TTC549 (cell line): ENCODE measurements around the gene CLDN24.

Experiments used
- FAIRE-seq: peaks from 2 replicates; lab custom pipeline; 2012; peaks lifted over from hg19 to GRCh38; lab: Jason Lieb, UNC

Gene CLDN24

DNA sequence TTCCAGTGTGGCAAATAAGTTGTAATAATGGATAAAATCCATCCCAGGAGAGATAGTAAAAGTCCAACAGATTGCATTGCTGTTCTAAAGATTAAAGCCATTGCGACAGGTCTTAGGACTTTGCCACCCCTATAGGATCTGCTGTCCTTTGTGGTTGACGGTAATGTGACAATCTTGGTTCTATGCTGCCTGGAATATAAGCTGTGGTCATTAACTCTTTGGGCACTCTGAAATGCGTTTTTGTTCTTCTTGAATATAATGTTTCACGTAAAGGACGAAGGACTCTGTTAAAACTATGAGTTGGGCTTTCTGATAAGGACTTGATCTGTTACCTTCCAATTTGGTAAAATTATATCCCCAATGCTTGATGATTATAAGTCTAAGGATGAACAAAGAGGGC lies at the start of gene CLDN24:
Gene CLDN24, minus strand, starts transcription at position 101 of the 400 bp plus-strand sequence. Its CDS starts 0 bp downstream, at position 101.
- no peak for FAIRE-seq

DNA sequence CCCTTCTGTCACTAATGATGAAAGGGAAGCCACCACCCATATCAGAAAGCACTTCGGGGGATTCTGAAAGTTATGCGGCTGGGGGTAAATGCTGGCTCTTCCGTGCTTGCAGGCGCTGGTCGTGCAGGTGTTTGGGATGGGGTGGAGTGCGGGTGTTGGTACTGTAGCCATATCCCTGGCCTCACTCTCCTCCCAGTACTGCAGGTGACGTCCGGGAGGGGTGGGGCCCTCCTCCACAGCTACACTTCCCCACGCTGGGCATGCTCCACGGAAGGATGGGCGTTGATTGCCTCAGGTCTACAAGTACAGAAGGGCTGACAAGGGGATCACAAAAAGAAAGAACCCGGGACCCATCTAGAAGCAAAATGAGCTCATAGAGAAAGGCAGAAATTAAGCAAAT lies 48.6 kb upstream of the CLDN24 start:
- no peak for FAIRE-seq

DNA sequence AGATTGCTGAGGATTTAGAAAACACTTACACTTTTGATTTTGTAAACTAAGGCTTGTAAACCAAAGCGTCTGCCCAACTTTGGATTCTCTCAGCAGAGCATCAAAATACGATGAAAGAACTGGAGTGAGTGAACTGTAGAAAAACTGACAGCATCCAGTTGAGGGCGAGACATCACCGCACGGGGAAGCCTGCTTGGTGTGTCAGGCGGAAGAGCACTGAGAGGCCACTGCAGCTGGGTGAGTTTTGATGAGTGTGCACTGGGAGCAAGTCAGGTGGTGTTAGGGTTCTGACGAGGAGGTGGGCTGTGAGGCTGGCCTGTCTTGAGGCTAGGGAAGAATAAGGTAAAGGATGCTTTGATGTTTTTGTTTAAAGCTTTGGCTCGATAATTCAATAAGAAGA lies 46.8 kb upstream of the CLDN24 start:
- FAIRE-seq = no peak

DNA sequence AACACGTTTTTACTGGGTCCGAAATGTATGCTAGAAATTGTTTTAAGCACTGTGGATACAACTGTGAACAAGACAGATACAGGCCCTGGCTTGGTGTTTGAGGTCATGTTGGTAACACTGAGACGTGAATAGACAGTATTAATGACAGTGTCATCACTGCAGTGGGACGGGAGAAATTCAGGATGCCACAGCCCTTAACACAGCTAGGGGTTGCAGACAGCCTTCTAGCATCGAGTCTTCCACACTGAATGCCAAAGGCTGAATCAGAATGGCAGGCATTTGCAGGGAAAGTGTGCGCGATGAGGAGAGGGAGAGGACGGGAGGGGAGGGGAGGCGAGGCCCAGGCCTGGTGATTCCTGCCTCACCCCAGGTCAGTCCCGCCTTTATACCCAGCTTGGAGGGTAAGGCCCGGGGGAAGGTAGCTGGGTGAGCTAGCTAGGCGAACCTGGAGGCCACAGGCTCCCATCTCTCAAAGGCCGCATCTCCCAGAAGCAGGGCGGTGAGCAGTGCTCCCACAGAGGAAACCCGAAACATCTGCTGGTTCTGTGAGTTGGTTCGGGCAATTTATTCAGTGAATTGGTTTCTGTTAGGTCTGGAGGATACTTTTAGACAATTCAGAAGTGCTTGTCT lies 44.1 kb upstream of the CLDN24 start:
- no peak for FAIRE-seq

DNA sequence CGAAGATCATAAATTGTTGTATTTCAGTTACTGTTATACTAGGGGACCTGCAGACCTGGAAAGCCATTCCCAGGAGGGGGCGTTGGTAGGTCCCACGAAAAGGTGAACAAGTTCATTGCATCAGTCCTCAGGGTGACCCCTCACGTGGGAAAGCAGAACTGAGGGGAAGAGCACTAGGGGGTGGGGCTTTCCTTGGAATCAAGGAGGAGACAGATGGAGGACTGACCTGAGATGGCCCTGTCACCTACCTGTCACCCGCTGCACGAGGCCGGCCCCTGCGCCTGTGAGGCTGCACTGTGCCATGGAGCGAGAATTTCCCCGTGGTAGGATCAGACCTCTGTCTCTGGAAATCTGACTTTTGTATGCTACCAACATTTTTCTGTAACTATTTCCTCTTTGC lies 41.8 kb upstream of the CLDN24 start:
- FAIRE-seq = no peak

DNA sequence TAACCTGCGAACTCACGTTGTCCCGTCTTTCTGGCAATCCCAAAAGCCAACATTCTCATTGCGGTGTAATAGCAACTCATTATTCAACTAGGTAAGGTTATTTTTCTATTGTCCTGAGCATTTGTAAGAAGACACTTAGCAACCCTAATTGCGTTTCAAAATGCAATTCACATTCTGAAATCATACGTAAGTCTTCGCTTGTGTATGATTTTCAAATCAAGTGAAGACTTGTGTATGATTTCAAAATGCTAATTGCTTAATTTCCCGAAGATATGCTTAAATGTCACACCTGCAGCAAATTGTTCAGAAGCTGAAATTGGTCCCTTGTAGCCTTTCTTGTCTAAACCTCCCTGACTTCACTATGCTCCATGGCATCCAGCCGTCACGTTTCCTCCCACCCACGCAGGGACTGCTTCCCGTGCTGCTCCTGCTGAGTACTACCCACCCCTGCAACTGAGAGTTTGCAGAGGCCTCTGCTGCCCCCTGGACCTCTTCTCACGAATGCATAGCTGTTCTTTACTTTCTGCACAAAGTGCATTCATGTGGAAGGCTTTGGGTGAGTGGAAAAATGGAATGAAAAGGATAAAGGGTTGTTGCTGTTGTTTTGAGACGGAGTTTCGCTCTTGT lies 40.8 kb upstream of the CLDN24 start:
- no peak for FAIRE-seq

DNA sequence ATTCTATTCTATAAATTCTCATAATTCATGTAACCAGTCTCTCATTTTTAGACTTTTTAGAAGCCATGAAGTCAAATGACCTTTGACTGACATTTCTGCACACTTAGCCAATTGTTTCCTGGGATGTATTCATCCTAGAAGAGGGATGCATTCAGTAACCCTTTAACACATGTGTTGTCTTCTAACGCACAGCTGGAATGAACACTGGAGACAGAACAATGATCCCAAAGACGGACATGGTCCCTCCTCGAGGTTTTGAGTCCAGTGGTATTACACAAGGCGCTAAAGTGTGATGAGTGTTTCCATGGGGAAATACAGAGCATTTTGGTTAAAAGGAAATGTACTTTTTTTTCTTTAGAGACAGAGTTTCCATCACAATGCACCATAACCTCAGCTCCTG lies 39.8 kb upstream of the CLDN24 start:
- FAIRE-seq = no peak

DNA sequence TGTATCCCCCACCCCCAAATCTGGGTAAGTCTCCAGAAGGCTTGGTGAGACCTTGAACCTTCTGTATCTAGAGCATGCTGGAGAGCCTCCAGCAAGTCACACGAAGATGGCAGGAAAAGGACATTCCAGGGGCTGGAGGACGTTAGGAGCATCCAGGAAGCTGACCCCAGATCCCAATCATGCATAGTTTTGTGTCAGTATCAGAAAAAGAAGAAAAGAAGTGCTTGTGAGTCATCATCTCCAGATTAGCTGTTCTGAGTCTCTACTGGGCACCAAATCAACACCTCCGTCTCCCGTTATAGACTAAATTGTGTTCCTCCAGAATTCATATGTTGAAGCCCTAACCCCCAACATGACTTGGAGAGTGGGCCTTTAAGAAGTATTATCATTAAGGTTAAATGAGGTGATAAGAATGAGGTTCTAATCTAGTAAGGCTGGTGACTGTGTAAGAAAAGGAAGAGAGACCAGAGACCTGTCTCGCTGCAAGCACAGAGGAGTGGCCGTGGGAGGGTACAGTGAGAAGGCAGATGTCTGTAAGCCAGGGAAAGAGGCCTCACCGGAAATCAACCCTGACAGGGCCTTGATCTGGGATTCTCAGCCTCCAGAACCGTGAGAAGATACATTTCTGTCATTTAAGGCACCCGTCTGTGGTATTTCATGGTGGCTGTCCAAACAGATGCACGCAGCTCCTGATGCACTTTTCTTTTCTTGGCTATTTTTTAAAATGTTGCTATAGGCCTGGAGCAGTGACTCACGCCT lies 38.1 kb upstream of the CLDN24 start:
- no peak for FAIRE-seq

DNA sequence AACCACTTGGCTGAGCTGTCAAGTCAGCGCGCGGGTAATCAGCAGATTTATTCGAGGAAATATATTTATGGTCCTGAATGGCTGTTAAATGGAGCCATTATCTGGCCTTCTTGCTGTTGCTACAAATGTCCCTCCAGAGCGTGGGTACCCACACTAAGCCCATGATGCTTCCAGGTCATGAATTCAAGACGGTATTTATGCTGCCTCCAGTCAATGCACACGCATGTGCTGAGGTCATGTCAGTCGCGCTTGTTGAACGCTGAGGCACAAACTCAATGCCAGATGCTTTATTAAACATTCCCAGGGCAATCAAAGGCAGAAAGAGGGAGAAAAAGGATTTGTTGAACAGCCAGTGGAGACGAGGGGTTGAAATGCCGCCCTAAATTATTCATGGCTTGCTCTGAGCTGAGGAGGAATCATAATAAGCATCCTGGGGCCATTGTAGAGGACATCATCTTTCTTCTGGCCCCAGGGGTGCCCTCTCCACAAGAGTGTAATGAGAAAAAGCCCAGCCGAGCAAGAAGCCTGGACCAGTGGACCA lies 36.1 kb upstream of the CLDN24 start:
- no peak for FAIRE-seq

DNA sequence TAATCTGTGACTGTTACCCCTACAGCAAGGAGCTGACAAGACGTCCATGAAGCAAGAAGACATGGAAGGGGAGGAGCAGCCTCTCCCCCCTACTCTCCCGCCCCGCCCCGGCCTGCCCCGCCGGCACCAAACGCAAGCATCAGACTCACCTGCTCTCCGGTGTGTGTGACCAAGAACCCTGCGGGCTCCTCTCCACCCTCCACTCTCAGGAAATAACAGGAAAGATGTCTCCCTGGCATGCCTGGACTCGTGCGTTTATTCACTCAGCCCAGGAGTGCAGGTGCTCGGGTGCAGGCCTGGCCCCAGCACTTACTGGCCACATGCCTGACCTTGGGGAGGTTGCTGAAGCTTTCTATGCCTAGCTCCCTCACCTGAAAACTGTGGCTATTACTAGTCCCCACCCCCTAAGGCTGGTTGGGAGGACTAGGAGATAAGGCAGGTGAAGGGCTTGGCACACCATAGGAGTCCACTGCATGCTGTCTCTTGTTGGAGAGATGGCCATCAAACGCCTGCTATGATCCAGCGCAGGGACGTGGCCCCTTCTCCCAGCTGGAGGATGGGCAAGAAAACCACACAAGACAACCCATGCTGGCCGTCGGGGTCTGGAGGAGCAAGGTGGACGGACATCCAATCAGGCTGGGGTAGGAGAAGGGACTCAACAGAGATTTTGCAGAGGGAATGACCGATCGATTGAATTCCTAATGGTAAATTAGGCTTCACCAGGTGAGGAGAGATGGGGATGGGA lies 34.9 kb upstream of the CLDN24 start:
- FAIRE-seq = no peak

DNA sequence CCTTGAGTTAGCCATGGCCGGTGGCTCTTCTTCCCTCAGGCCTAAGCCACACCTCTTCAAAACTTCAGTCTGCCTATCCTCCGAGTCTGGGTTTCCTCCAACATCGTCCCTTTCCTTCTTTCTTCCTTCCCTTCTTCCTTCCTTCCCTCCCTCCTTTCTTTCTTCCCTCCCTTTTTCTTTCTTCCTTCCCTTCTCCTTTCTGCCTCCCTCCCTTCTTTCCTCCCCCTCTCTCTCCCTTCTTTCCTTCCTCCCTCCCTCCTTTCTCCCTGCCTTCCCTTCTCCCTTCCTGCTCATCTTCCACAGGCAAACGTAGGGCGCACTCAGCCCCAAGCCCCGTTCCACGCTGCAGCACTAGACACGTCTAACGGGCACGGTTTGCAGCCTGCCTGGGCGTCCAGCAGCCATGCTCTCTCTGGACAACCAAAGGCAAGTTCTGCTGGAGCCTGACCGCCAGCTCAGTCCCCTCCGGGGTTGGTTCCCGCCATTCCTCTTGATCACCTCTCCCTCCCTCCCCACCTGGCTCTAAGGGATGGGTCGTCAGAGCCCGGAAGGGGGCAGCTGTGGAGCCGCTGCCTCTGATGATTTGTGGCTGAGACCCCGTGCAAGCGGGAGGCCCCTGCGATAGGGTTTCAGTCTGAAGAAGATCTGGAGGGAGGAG lies 34.1 kb upstream of the CLDN24 start:
- FAIRE-seq = no peak

DNA sequence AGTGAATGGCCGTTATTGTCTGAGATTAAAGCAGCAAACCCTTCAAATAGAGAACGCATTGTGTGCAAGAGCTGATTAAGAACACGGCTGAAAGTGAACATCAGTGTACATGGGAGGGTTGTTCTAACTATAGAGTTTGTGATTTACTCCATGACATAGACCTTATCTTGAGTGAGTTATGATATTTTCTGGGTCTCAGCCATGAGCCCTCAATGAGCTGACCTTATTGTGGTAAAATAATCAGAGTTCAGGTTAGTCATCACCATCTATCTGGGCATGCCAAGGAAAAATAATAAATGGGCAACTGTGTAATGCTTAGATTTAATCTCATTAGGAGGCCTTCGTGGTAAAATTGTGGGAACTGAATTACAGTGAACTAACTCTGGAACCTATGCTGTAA lies 33.2 kb upstream of the CLDN24 start:
- FAIRE-seq = no peak

DNA sequence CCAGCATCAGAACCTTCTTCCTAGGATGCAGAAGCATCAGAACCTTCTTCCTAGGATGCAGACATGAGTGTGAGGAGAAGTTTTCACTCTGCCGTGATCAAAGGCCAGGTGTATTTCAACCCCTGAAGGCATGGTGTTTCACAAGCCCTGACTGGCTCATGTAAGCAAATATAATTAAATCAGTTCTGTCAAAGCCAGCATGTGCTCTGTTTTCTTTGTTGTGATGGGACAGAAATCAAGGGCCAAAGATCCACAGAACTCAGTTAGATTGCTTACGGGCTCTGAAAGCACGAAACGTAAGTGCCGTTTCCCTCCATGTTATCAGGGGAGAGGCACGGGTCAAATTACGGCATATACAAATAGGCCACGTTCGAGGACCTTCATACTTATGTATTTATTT lies 32.0 kb upstream of the CLDN24 start:
- no peak for FAIRE-seq

DNA sequence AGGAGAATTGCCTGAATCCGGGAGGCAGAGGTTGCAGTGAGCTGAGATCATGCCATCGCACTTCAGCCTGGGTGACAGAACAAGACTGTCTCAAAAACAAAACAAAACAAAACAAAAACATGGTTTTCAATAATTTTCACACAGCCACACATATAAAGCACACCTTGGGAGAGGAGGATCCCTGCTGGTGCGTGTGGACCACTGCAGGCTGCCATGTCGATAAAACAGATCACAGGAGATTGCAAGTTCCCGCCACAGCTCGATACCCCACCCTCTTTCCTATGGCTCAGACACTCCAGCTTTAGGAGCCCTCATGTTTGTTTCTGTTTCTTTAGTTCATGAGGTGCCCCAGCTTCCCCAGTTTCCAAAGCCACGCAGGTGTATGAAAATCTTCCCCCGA lies 31.3 kb upstream of the CLDN24 start:
- FAIRE-seq = no peak

DNA sequence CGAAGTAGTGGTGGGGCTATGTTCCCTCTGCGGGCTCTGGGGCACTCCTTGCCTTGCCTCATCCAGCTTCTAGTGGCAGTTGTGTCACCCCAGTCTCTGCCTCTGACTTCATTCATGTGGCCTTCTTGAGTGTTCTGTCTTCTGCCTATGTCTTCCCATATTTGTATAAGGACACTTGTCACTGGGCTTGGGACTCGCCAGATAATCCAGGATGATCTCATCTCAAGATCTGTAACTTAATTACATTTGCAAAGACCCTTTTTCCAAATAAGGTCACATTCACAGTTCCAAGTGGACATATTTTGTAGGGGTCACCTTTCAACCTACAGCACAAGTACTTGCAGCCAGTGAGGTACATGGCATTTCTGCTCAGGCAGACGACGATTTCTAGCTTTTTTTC lies 30.3 kb upstream of the CLDN24 start:
- FAIRE-seq = no peak

DNA sequence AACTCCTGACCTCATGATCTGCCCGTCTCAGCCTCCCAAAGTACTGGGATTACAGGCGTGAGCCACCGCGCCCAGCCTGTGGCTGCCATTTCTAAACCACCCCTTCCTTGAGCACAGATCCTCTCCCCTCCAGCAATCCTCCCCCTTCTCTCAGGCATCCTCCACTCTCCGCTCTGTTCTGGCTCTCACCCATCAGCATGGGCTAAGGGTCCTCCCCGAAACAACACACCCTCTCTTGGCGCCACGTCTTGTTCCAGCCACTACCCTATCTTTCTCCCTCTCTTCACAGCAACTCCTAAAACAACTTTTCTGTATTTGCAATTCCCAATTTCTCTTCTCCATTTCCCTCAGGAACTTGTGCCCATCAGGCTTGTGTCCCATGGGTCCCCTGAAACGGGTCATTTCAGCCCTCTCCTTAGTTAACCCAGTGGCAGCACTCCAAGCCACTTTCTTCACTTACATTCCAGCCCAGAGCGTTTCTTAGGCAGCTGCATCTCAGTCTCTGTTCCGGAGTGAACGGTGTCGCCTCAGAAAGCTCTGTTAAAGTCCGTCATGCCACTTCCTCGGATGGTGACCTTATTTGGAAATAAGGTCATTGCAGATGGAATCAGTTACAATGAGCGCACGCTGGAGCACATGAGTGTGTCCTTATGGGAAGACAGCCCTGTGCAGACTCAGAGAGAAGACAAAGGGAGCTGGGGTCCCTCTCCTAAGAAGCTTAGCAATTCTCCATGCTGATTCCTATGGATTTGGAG lies 28.3 kb upstream of the CLDN24 start:
- FAIRE-seq = no peak

DNA sequence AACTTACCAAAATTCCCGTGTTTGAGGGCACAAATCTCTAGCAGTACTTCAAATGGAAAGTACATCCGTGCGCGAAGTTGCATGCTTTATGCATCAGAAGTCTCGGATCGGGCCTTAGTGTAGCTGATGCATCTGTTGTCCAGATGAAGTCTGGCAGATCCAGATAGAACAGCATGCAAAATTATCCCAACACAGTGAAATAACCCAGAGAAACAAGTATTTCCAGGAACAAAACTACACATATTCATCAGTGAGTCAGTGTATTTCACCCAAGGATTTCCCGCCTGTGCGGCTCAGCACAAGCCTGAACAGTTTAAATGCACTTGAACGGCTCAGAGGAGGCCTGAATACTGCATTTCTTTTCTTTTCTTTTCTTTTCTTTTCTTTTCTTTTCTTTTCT lies 27.4 kb upstream of the CLDN24 start:
- FAIRE-seq = no peak

DNA sequence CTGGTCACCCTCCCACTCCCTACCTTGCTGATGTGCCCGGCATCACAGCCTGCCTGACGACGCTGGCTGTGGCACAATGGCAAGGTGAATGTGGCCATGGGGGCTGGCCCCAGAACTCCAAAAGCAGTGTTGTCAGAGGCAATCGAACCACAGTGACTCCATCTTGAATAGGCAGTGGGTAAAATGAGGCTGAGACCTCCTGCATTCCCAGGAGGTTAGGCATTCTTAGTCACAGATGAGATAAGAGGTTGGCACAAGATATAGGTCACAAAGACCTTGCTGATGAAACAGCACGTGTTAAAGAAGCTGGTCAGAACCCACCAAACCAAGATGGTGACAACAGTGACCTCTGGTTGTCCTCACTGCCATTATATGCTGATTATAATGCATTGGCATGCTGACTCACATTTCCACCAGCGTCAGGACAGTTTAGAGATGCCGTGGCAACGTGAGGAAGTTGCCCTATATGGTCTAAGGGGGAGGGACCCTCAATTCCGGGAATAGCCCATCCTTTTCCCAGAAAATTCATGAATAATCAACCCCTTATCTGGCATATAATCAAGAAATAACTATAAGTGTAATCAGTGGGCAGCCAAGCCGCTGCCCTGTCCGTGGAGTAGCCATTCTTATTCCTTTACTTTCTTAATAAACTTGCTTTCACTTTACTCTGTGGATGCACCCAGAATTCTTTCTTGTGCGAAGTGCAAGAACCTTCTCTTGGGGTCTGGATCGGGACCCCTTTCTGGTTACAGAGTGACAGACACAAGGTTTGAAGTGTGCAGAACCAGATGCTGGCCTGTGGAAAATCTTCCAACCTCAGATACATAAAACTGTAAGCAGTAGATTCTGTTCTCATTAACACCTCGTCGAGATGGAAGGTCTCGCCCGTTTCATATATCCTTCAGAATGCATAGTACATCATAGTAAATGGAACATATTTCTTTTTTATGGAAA lies 26.8 kb upstream of the CLDN24 start:
- FAIRE-seq = no peak

DNA sequence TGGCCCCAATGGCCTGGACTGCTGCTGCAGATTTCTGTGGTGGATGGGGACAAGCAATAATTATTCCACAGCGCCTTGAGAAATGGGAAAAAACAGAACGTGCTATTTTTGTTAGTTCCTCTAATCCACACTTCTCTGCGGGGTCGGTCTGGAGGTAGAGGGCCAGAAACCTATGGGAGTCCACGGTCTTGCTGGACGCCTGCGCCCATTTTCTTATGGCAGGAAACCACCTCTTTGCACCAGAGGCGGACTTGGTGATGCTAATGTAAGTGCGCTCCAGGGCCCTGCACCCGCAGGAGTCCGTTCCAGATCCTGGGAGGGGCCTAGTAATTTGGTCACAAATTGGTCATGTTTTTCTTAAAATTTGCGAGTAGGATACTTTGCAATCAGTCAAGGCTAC lies 25.9 kb upstream of the CLDN24 start:
- FAIRE-seq = no peak

DNA sequence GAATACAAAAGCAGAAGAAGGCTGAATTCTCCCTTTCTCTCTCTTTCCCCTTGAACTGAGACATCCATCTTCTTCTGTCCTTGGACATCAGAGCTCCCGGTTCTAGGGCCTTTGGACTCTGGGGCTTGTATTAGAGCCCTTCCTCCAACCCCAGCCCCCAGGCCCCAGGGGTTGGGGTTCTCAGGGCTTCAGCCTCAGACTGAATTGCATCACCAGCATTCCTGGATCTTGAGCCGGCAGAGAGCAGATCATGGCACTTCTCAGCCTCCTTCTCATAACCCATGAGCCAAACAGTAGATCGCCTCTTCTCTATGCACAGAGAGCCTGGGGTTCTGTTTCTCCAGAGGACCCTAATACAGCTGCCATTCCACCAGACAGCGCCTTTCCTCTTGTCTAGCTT lies 25.3 kb upstream of the CLDN24 start:
- no peak for FAIRE-seq
